22Rv1 (cell line): Measurements from ENCODE around the gene PTBP1.
A peak's percentile ranks its signal among the peaks of the same experiment; 100 is the strongest.

Experiments used
- CTCF ChIP-seq: fragments of 450-650 bp; IDR thresholded peaks from 2 replicates; pipeline ENCODE4 v1.5.1; 2017; ENCODE audit warnings: mild to moderate bottlenecking
- ZFX ChIP-seq: fragments of 450-650 bp; IDR thresholded peaks from 2 replicates; pipeline ENCODE4 v1.6.1; 2017; ENCODE audit warnings: antibody characterized with exemption, borderline replicate concordance

GRCh38 chr19:799076-799881 is 2.0 kb downstream of the PTBP1 start:
- TF ChIP-seq CTCF = peak; percentile 48
- no peak for TF ChIP-seq ZFX
